SK-N-SH treated with all-trans-retinoic acid at 6 μM for 48 hours (cell line): ENCODE measurements around the gene EPHX1.
"Not testable (repeated sequence)": the region's sequence is repeated elsewhere in the genome, so short reads cannot be mapped to it uniquely, and the experiment has no call there.

Experiments
- ATAC-seq: fragments of 200-7000 bp; cut with Tn5 transposase; 3 replicates; pipeline ENCODE4 v1.9.1; 2020; ENCODE audit warnings: mild to moderate bottlenecking, moderate library complexity
- ARNTL ChIP-seq: fragments of 450-650 bp; formaldehyde crosslinking; IDR thresholded peaks from 2 replicates; pipeline ENCODE4 v1.5.0; 2020; ENCODE audit warnings: low read depth, mild to moderate bottlenecking, moderate library complexity, borderline replicate concordance
- BACH2 ChIP-seq: fragments of 250-450 bp; sonication (Bioruptor Pico); IDR thresholded peaks from 2 replicates; pipeline ENCODE4 v1.9.0; 2021; ENCODE audit warnings: mild to moderate bottlenecking, borderline replicate concordance
- CSRNP3 ChIP-seq: fragments of 250-450 bp; sonication (Bioruptor Pico); IDR thresholded peaks from 2 replicates; pipeline ENCODE4 v1.5.1; 2021; ENCODE audit warnings: mild to moderate bottlenecking, moderate library complexity
- ESRRG ChIP-seq: fragments of 250-450 bp; sonication (Bioruptor Pico); IDR thresholded peaks from 2 replicates; pipeline ENCODE4 v1.6.1; 2021; ENCODE audit warnings: mild to moderate bottlenecking
- ISL1 ChIP-seq: fragments of 250-450 bp; sonication (Bioruptor Pico); IDR thresholded peaks from 2 replicates; pipeline ENCODE4 v2.1.2; 2022; ENCODE audit warnings: mild to moderate bottlenecking, moderate library complexity
- OSR1 ChIP-seq: fragments of 250-450 bp; sonication (Bioruptor Pico); IDR thresholded peaks from 2 replicates; pipeline ENCODE4 v1.8.0; 2022; ENCODE audit warnings: moderate library complexity, mild to moderate bottlenecking, inconsistent platforms
- PATZ1 ChIP-seq: fragments of 250-450 bp; sonication (Bioruptor Pico); IDR thresholded peaks from 2 replicates; pipeline ENCODE4 v1.8.0; 2020; ENCODE audit warnings: mild to moderate bottlenecking, moderate library complexity, borderline replicate concordance
- POU6F1 ChIP-seq: fragments of 250-450 bp; sonication (Bioruptor Pico); IDR thresholded peaks from 2 replicates; pipeline ENCODE4 v1.8.0; 2021; ENCODE audit warnings: low read depth, mild to moderate bottlenecking, moderate library complexity, borderline replicate concordance
- PPARA ChIP-seq: fragments of 250-450 bp; sonication (Bioruptor Pico); IDR thresholded peaks from 2 replicates; pipeline ENCODE4 v1.5.0; 2020; ENCODE audit warnings: mild to moderate bottlenecking, borderline replicate concordance
- RARB ChIP-seq: fragments of 250-450 bp; sonication (Bioruptor Pico); IDR thresholded peaks from 2 replicates; pipeline ENCODE4 v1.8.0; 2021; ENCODE audit warnings: mild to moderate bottlenecking, moderate library complexity
- SNAI2 ChIP-seq: fragments of 250-450 bp; sonication (Bioruptor Pico); IDR thresholded peaks from 2 replicates; pipeline ENCODE4 v1.5.0; 2020; ENCODE audit warnings: mild to moderate bottlenecking, moderate library complexity
- TCF4 ChIP-seq: fragments of 250-450 bp; sonication (Bioruptor Pico); IDR thresholded peaks from 2 replicates; pipeline ENCODE4 v1.8.0; 2021; ENCODE audit warnings: mild to moderate bottlenecking, moderate library complexity, borderline replicate concordance
- TOX ChIP-seq: fragments of 250-450 bp; sonication (Bioruptor Pico); IDR thresholded peaks from 2 replicates; pipeline ENCODE4 v1.8.0; 2021; ENCODE audit warnings: mild to moderate bottlenecking, moderate library complexity, borderline replicate concordance
- ZFP3 ChIP-seq: fragments of 250-450 bp; sonication (Bioruptor Pico); IDR thresholded peaks from 2 replicates; pipeline ENCODE4 v1.5.0; 2020; ENCODE audit warnings: mild to moderate bottlenecking, moderate library complexity
- ZFP30 ChIP-seq: fragments of 450-650 bp; formaldehyde crosslinking; IDR thresholded peaks from 2 replicates; pipeline ENCODE4 v1.5.0; 2022; ENCODE audit warnings: mild to moderate bottlenecking, moderate library complexity
- ZNF565 ChIP-seq: fragments of 450-650 bp; formaldehyde crosslinking; conservative IDR thresholded peaks from 2 replicates; pipeline ENCODE4 v1.5.0; 2020; ENCODE audit warnings: low read depth, mild to moderate bottlenecking, moderate library complexity
- ZNF70 ChIP-seq: fragments of 450-650 bp; formaldehyde crosslinking; IDR thresholded peaks from 2 replicates; pipeline ENCODE4 v1.5.0; 2020; ENCODE audit warnings: mild to moderate bottlenecking, moderate library complexity
- ZNF8 ChIP-seq: fragments of 450-650 bp; formaldehyde crosslinking; IDR thresholded peaks from 2 replicates; pipeline ENCODE4 v1.5.0; 2020; ENCODE audit warnings: mild to moderate bottlenecking, moderate library complexity
- TF ChIP-seq, protein P1 (sequence below): fragments of 250-450 bp; sonication (Bioruptor Pico); IDR thresholded peaks from 2 replicates; pipeline ENCODE4 v1.5.1; 2020; ENCODE audit warnings: low read depth, mild to moderate bottlenecking, moderate library complexity

Gene EPHX1

GRCh38 chr1:225808136-225808535 is 1.8 kb upstream of the EPHX1 start:
- no peak for ATAC-seq
- TF ChIP-seq ZFP3 (CRISPR knock-in tag) (no peak), ARNTL (CRISPR knock-in tag) (no peak), ISL1 (no peak), ZNF8 (CRISPR knock-in tag) (no peak), OSR1 (CRISPR knock-in tag) (no peak), PATZ1 (CRISPR knock-in tag) (no peak), SNAI2 (no peak), PPARA (no peak), ZNF565 (CRISPR knock-in tag) (no peak), ZNF70 (CRISPR knock-in tag) (no peak), TCF4 (CRISPR knock-in tag) (no peak)
- TF ChIP-seq, protein P1, sequence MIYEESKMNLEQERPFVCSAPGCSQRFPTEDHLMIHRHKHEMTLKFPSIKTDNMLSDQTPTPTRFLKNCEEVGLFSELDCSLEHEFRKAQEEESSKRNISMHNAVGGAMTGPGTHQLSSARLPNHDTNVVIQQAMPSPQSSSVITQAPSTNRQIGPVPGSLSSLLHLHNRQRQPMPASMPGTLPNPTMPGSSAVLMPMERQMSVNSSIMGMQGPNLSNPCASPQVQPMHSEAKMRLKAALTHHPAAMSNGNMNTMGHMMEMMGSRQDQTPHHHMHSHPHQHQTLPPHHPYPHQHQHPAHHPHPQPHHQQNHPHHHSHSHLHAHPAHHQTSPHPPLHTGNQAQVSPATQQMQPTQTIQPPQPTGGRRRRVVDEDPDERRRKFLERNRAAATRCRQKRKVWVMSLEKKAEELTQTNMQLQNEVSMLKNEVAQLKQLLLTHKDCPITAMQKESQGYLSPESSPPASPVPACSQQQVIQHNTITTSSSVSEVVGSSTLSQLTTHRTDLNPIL (CRISPR knock-in tag), result no peak
- TF ChIP-seq, all 23 proteins: peak for 0

- not testable (repeated sequence) for ATAC-seq
These were observed 935 bp downstream of the EPHX1 start for GRCh38 chr1:225810579-225811538.

DNA sequence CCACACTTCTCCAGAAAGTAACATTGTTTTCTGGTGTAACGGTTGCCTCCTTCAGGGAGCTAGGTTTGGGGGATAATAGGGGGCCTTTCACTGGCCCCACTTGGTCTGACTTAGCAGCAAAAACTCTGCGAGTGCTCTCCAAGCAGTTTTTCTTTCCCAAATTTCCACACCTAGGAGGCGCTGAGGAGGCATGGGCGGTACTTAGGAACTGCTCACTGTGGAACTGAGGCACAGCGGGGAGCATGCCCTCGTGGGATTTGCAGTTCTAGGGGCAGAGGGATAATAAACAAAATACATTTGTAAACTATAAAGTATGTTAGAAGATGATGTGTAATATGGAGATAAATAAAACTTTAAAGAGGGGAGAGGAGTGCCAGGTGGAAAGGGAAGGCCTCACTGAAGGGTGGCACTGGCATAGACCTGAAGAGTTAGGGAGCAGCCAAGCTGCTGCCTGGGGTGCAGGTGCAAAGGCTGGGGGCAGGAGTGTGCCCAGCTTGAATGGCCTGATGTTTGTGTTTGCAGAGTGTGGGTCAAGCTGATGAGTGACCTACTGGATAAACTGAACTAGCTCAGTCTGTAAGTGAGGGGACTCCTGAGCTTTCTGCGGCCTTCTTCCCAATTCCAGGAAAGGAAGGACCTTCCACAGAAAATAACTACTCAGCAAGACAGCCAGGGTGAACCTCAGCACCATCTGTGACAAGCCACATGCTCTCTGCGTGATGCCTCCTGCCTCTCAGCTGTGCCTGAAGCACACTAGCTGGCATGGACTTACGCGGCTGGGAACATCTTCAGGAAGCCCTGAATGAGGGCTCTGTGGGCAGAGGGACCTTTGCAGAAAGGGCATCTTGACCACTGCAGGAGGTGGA is 1.9 kb downstream of the EPHX1 start:
- no peak for TF ChIP-seq SNAI2
- no peak for TF ChIP-seq ESRRG (CRISPR knock-in tag)
- no peak for TF ChIP-seq ZFP30 (CRISPR knock-in tag)
- TF ChIP-seq POU6F1 (CRISPR knock-in tag), result no peak
- TF ChIP-seq CSRNP3 (CRISPR knock-in tag), result no peak
- TF ChIP-seq BACH2 (CRISPR knock-in tag), result no peak
- TF ChIP-seq PPARA, result no peak
- no peak for TF ChIP-seq TOX (CRISPR knock-in tag)
- no peak for TF ChIP-seq OSR1 (CRISPR knock-in tag)
- TF ChIP-seq RARB (CRISPR knock-in tag), result no peak
- TF ChIP-seq, protein P1 (CRISPR knock-in tag), result no peak
- TF ChIP-seq ZNF8 (CRISPR knock-in tag), result no peak
- no peak for ATAC-seq
